Activated CD4-positive, alpha-beta T cell treated with anti-CD3 and anti-CD28 coated beads for 4 hours (primary cell): ENCODE measurements around the gene CEACAM19.
"Not testable (repeated sequence)": the region's sequence is repeated elsewhere in the genome, so short reads cannot be mapped to it uniquely, and the experiment has no call there.

Experiments used
- DNase-seq, 2 donors: peaks; one replicate each; pipeline ENCODE4 v3.0.0-alpha.2; 2020

CEACAM19 gene, protein sequence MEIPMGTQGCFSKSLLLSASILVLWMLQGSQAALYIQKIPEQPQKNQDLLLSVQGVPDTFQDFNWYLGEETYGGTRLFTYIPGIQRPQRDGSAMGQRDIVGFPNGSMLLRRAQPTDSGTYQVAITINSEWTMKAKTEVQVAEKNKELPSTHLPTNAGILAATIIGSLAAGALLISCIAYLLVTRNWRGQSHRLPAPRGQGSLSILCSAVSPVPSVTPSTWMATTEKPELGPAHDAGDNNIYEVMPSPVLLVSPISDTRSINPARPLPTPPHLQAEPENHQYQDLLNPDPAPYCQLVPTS

GRCh38 chr19:44671400-44671799, at the start of gene CEACAM19:
Gene CEACAM19 (plus strand): TSS chr19:44671482. CDS start chr19:44671932, 450 bp downstream.
- DNase-seq = no peak

- no peak for DNase-seq
These were observed 48.2 kb upstream of the CEACAM19 start for GRCh38 chr19:44623080-44623479.

GRCh38 chr19:44623626-44624025, 47.7 kb upstream of the CEACAM19 start:
- no peak for DNase-seq

DNA sequence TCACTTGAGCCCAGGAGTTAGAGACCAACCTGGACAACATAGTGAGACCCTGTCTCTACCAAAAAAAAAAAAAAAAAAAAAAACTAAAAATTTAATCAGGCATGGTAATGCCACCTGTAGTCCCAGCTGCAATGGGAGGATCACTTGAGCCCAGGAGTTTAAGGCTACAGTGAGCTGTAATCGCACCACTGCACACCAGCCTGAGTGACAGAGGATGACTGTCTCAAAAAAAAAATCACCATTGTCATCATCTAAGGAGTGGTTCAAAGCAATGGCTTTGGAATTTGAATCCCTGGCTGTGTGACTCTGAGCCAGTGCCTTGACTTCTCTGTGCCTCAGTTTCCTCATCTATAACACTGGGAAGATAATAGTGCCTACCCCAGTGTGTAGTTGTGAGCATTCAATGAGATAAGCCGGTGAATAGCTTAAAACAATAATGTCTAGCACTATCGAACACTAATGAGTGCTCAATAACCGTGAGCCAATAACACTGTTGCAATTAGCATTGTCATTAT, 46.4 kb upstream of the CEACAM19 start:
- DNase-seq = no peak

- not testable (repeated sequence) for DNase-seq
These were observed 45.6 kb upstream of the CEACAM19 start for GRCh38 chr19:44625637-44626036.

DNA sequence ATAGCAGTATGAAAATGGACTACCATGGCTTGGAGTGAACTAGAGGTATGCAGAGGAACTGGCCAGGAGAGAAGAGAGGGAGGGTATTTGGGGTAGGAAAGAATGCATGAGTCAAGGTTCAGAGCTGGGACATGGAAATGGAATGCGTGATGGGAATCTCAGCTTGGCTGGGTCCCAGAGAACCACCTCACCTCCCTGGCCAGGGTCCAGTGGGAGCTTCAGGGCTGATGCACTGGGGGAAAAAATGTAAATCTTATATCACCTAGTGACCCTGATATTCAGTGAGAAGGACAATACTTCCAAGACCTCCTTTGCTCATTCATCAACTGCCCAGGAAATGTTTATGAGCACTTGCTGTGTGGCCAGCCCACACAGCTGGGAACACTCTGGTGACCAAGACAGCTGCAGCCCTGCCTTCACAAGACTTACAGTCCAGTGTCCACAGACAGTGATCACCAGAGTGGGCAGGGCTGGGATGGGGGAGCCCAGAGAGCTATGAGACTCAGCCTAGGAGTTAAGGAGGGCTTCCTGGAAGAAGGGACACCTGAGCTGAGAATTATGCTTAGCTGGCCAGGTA, 45.1 kb upstream of the CEACAM19 start:
- no peak for DNase-seq

GRCh38 chr19:44627631-44628030, 43.7 kb upstream of the CEACAM19 start:
- no peak for DNase-seq

GRCh38 chr19:44628793-44629192, 42.5 kb upstream of the CEACAM19 start:
- DNase-seq = no peak

DNA sequence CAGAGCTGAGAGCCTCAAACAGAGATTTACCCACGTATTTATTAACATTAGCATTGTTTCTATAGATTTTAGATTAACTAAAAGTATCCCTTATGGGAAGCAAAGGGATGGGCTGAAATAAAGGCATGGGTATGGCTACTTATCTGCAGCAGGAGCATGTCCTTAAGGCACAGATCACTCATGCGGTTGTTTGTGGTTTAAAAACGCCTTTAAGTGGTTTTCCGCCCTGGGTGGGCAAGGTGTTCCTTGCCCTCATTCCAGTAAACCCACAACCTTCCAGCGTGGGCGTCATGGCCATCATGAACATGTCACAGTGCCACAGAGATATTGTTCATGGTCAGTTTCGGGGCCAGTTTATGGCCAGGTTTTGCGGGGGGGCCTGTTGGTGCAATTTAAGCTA, 39.7 kb upstream of the CEACAM19 start:
- not testable (repeated sequence) for DNase-seq

DNA sequence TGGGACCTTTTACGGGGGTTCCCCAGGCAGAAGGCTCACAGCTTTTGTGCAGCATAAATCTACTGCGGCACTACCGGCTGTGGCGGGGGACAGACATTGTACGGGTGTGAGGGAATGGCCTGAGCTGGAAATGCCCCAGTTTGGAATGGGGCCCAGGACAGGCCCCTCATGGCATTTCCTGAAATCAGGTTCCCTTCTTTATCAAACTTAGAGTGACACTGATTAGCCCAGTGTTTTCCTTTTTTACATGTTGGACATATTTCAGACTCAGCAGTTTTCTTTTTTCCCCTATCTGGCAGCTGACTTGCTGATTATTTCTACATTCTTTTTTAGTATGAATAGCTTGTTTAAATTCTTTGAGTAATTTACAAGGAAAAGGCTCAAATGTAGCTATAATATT, 37.2 kb upstream of the CEACAM19 start:
- DNase-seq = not testable (repeated sequence)

GRCh38 chr19:44634785-44635184, 36.5 kb upstream of the CEACAM19 start:
- DNase-seq = no peak

- DNase-seq = no peak
These were observed 35.5 kb upstream of the CEACAM19 start for GRCh38 chr19:44635581-44636438.

GRCh38 chr19:44636439-44637389, 34.6 kb upstream of the CEACAM19 start:
- no peak for DNase-seq

DNA sequence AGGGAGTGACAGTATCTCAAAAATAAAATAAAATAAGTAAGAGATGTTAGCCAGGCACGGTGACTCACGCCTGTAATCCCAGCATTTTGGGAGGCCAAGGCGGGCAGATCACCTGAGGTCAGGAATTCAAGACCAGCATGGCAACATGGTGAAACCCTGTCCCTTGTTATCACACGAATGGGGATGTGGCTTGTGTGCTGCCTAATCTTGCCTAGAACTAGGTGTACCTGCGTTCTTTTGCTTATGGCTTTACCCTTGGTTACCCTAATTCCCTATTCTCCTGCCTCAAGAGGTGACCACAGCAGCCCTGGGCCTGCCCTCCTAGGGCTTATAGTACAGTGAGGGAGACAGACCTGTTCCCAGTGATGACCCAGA, 33.9 kb upstream of the CEACAM19 start:
- no peak for DNase-seq

DNA sequence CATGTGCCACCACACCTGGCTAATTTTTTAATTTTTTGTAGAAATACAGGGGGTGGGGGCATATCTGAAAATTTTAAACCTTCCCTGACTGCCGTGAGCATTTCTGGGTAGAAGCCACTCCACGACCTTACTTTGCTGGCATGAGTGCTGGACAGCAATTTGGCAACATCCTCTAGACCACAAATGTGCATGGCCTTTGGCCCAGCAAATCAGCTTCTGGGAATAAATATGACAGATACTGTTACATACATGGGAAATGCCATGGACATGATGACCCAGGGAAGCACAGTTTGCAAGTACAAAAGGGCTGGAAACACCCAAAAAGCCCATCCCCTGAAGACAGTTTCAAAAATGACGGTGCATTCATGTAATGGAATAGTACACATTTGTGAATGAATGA, 30.8 kb upstream of the CEACAM19 start:
- DNase-seq = no peak

GRCh38 chr19:44641501-44642265, 29.6 kb upstream of the CEACAM19 start:
- no peak for DNase-seq

DNA sequence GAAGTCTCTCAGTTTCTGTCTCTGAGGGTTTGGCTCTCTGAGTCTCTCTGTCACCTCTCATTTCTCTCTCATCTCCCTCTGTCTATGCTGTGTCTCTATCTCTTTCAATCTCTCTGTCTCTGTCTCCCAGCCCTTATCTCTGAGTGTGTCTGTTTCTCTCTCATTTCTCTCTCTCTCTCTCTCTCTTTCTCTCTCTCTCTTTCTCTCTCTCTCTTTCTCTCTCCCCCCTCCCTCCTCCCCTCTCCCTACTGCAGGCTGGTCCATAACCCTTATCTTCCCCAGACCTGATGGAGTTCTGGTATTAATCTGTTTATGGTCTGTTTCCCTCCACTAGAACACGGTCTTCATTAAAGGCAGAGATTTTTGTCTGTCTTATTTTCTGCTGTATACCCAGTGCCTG, 28.9 kb upstream of the CEACAM19 start:
- DNase-seq = no peak

DNA sequence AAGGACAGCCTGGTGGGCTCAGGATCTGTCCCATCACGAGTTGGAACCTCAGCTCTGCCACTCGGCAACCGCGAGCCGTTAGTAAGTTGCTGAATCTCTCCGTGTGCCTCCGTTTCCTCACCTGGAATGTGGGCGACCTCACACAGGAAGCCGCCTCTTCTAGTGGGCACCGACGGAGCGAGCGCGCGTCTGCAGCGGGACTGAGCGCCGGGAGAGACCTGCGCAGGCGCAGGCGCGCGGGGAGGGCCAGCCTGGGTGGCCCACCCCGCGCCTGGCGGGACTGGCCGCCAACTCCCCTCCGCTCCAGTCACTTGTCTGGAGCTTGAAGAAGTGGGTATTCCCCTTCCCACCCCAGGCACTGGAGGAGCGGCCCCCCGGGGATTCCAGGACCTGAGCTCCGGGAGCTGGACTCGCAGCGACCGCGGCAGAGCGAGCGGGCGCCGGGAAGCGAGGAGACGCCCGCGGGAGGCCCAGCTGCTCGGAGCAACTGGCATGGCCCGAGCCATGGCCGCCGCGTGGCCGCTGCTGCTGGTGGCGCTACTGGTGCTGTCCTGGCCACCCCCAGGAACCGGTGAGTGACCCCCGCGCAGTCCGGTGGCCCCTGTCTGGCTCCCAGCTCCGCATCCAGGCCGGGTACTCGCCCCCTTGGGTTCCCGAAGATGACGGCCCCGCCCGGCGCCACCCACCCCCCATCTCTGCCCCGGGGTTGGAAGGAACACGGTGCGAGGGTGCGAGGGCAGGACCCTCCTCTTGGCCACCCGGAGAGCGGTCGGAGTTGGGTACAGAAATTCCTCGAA, 27.5 kb upstream of the CEACAM19 start, which contains the start of gene PVR:
TSS of gene PVR (plus strand) at position 306 of the 797 bp plus-strand sequence. CDS start at position 493, 187 bp downstream.
- peak; percentile 2 to 14 for DNase-seq

DNA sequence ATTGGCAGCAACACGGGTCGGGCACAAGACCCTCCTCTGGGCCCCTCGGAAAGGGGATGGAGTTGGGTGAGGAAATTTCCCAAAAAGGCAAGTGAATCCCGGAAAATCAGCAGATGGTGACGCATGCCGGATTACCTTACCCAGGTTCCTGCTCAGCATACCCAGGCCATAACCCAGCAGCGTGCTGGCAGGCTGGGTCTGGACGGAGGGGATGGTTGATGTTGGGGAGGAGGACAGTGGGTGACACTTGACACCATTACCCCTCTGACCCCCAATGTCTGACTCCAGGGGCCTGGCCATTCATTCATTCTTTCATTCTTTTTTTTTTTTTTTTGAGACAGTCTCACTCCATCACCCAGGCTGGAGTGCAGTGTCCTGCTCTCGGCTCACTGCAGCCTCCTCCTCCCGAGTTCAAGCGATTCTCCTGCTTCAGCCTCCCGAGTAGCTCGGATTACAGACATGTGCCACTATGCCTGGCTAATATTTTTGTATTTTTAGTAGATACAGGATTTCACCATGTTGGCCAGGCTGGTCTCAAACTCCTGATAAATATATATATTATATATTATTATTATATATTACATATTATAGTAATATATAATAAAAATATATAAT, 26.8 kb upstream of the CEACAM19 start:
- DNase-seq = no peak

- no peak for DNase-seq
These were observed 25.8 kb upstream of the CEACAM19 start for GRCh38 chr19:44645407-44646048.
